ENCODE data around the gene GRIA4.

- TF ChIP-seq POLR2AphosphoS5 (IDR thresholded peaks at IDR 0.05; ENCODE audit: low read depth, low read length) (no peak), CTCF (IDR thresholded peaks at IDR 0.05) (no peak), REST (IDR thresholded peaks at IDR 0.05; ENCODE audit: low read depth, low read length) (no peak), FOSL2 (IDR thresholded peaks at IDR 0.05; ENCODE audit: borderline replicate concordance, low read depth) (no peak), GATA2 (CRISPR knock-in tag; IDR thresholded peaks at IDR 0.05) (no peak), TAF1 (IDR thresholded peaks at IDR 0.05; ENCODE audit: borderline replicate concordance, low read depth, low read length) (no peak), FOXM1 (IDR thresholded peaks at IDR 0.05; ENCODE audit: low read depth) (no peak), EP300 (IDR thresholded peaks at IDR 0.05; ENCODE audit: borderline replicate concordance in 1 of 2, low read depth in 1 of 2, low read length in 1 of 2) (no peak), RCOR1 (IDR thresholded peaks at IDR 0.05; ENCODE audit: low read length) (no peak), YY1 (IDR thresholded peaks at IDR 0.05; ENCODE audit: low read depth) (no peak), USF2 (IDR thresholded peaks at IDR 0.05; ENCODE audit: borderline replicate concordance, low read depth, low read length) (no peak), IRF3 (IDR thresholded peaks at IDR 0.05; ENCODE audit: low read depth, low read length) (no peak), SMC3 (IDR thresholded peaks at IDR 0.05; ENCODE audit: low read depth, low read length) (no peak), MEF2A (IDR thresholded peaks at IDR 0.05; ENCODE audit: borderline replicate concordance, low read depth) (no peak)
These were observed 308.2 kb downstream of the GRIA4 start for GRCh38 chr11:105918039-105918438.

All from SK-N-SH (cell line).